Measurements from ENCODE around the gene SLC45A2. TPM values are rescaled to one million over a fixed set of nuclear protein-coding genes. Genes with fewer than 3 reads are reported as not detected.
A peak's percentile ranks its signal among the peaks of the same experiment; 100 is the strongest.

SLC45A2 gene
- total RNA-seq, 2 experiments from 2014 or later = 0.34 TPM; not detected in 1

GRCh38 chr5:34005681-34006080 is 21.2 kb upstream of the SLC45A2 start:
- no peak overlapping the region for H3K27ac Mint-ChIP-seq
- peaks cover 11% of the 10 kb centered on the region for H3K36me3 Mint-ChIP-seq (ENCODE audit: low read depth)
- peaks cover 2% of the 10 kb centered on the region for H3K27me3 Mint-ChIP-seq (ENCODE audit: low read depth)
- H3K4me1 Mint-ChIP-seq (ENCODE audit: low read depth) = peaks cover 28% of the 10 kb centered on the region
- no peaks in the 10 kb centered on the region for H3K9me3 Mint-ChIP-seq (ENCODE audit: insufficient read depth)
- DNase-seq (no peak), ATAC-seq (no peak)
- CTCF ChIA-PET = interaction anchor here (1.1 to 1.6 kb wide), 2 partner anchors 8 to 17 kb away, joined by 4 to 19 read pairs; no protein-coding TSS in a partner anchor
- H3K4me3 Mint-ChIP-seq = no peak overlapping the region
- POLR2A ChIA-PET = interaction anchor here (1.9 kb wide), 1 partner anchor 16 kb away, joined by 7 read pairs; no protein-coding TSS in a partner anchor

- CTCF ChIA-PET = interaction anchor here (1.6 kb wide), 1 partner anchor 8 kb away, joined by 19 read pairs; no protein-coding TSS in a partner anchor
- H3K36me3 Mint-ChIP-seq (ENCODE audit: low read depth) = peaks cover 11% of the 10 kb centered on the region
Measured at GRCh38 chr5:34005211-34005610, 20.7 kb upstream of the SLC45A2 start.

GRCh38 chr5:34003941-34004340 is 19.4 kb upstream of the SLC45A2 start:
- Mint-ChIP-seq H3K4me3 (no peak overlapping the region), H3K27me3 (ENCODE audit: low read depth) (no peaks in the 10 kb centered on the region), H3K4me1 (ENCODE audit: low read depth) (peaks cover 20% of the 10 kb centered on the region), H3K9me3 (ENCODE audit: insufficient read depth) (no peaks in the 10 kb centered on the region), H3K36me3 (ENCODE audit: low read depth) (peaks cover 11% of the 10 kb centered on the region), H3K27ac (no peak overlapping the region)
- ATAC-seq = no peak
- ChIA-PET CTCF (no interaction called here), POLR2A (no interaction called here)
- no peak for DNase-seq

More at GRCh38 chr5:34005211-34005610, 20.7 kb upstream of the SLC45A2 start:
- ATAC-seq (no peak), DNase-seq (no peak)
- H3K4me1 Mint-ChIP-seq (ENCODE audit: low read depth) = peaks cover 28% of the 10 kb centered on the region
- POLR2A ChIA-PET = interaction anchor here (1.9 kb wide), 1 partner anchor 17 kb away, joined by 7 read pairs; no protein-coding TSS in a partner anchor
- peaks cover 2% of the 10 kb centered on the region for H3K27me3 Mint-ChIP-seq (ENCODE audit: low read depth)
- H3K9me3 Mint-ChIP-seq (ENCODE audit: insufficient read depth) = no peaks in the 10 kb centered on the region
- no peak overlapping the region for H3K27ac Mint-ChIP-seq
- no peak overlapping the region for H3K4me3 Mint-ChIP-seq

- DNase-seq (no peak), ATAC-seq (no peak)
- H3K4me3 Mint-ChIP-seq = no peak overlapping the region
- H3K27ac Mint-ChIP-seq = no peak overlapping the region
- H3K4me1 Mint-ChIP-seq (ENCODE audit: low read depth) = peaks cover 14% of the 10 kb centered on the region
- ChIA-PET POLR2A (no interaction called here), CTCF (no interaction called here)
- H3K9me3 Mint-ChIP-seq (ENCODE audit: insufficient read depth) = no peaks in the 10 kb centered on the region
- no peaks in the 10 kb centered on the region for H3K27me3 Mint-ChIP-seq (ENCODE audit: low read depth)
- H3K36me3 Mint-ChIP-seq (ENCODE audit: low read depth) = peaks cover 11% of the 10 kb centered on the region
Measured at GRCh38 chr5:34002629-34003328, 18.3 kb upstream of the SLC45A2 start.

- Mint-ChIP-seq H3K9me3 (ENCODE audit: insufficient read depth) (no peaks in the 10 kb centered on the region), H3K4me1 (ENCODE audit: low read depth) (peaks cover 11% of the 10 kb centered on the region), H3K27me3 (ENCODE audit: low read depth) (no peaks in the 10 kb centered on the region), H3K4me3 (no peak overlapping the region), H3K36me3 (ENCODE audit: low read depth) (peaks cover 11% of the 10 kb centered on the region), H3K27ac (no peak overlapping the region)
- DNase-seq (no peak), ATAC-seq (no peak)
- ChIA-PET CTCF (no interaction called here), POLR2A (no interaction called here)
Measured at GRCh38 chr5:34001241-34001841, 16.8 kb upstream of the SLC45A2 start.

- H3K27ac Mint-ChIP-seq = no peak overlapping the region
- no peak overlapping the region for H3K4me3 Mint-ChIP-seq
- no peaks in the 10 kb centered on the region for H3K9me3 Mint-ChIP-seq (ENCODE audit: insufficient read depth)
- H3K27me3 Mint-ChIP-seq (ENCODE audit: low read depth) = no peaks in the 10 kb centered on the region
- ChIA-PET CTCF (no interaction called here), POLR2A (no interaction called here)
- peaks cover 16% of the 10 kb centered on the region for H3K4me1 Mint-ChIP-seq (ENCODE audit: low read depth)
- ATAC-seq (no peak), DNase-seq (no peak)
- peaks cover 6% of the 10 kb centered on the region for H3K36me3 Mint-ChIP-seq (ENCODE audit: low read depth)
Measured at GRCh38 chr5:33999978-34000377, 15.5 kb upstream of the SLC45A2 start.

GRCh38 chr5:33997331-33997983 is 13.0 kb upstream of the SLC45A2 start:
- POLR2A ChIA-PET = no interaction called here
- DNase-seq = peak; percentile 55
- H3K27ac Mint-ChIP-seq = no peak overlapping the region

GRCh38 chr5:33995865-33996264 is 11.4 kb upstream of the SLC45A2 start:
- POLR2A ChIA-PET = no interaction called here
- Mint-ChIP-seq H3K27ac (no peak overlapping the region), H3K36me3 (ENCODE audit: low read depth) (peaks cover 2% of the 10 kb centered on the region), H3K27me3 (ENCODE audit: low read depth) (no peaks in the 10 kb centered on the region), H3K4me1 (ENCODE audit: low read depth) (peaks cover 28% of the 10 kb centered on the region), H3K9me3 (ENCODE audit: insufficient read depth) (no peaks in the 10 kb centered on the region), H3K4me3 (no peak overlapping the region)
- ATAC-seq (no peak), DNase-seq (no peak)
- CTCF ChIA-PET = interaction anchor here (1.0 to 3.7 kb wide), 4 partner anchors 9 to 27 kb away, joined by 3 to 23 read pairs (median 8); no protein-coding TSS in a partner anchor

More at GRCh38 chr5:33997331-33997983, 13.0 kb upstream of the SLC45A2 start:
- peaks cover 2% of the 10 kb centered on the region for H3K36me3 Mint-ChIP-seq (ENCODE audit: low read depth)
- CTCF ChIA-PET = interaction anchor here (0.8 to 3.7 kb wide), 13 partner anchors 8 to 121 kb away, joined by 3 to 23 read pairs (median 5); partner anchors contain the start of gene AMACR
- no peaks in the 10 kb centered on the region for H3K9me3 Mint-ChIP-seq (ENCODE audit: insufficient read depth)
- H3K4me3 Mint-ChIP-seq = no peak overlapping the region
- ATAC-seq = peak; percentile 67
- H3K27me3 Mint-ChIP-seq (ENCODE audit: low read depth) = no peaks in the 10 kb centered on the region
- peaks cover 28% of the 10 kb centered on the region for H3K4me1 Mint-ChIP-seq (ENCODE audit: low read depth)

- peaks cover 2% of the 10 kb centered on the region for H3K36me3 Mint-ChIP-seq (ENCODE audit: low read depth)
- ChIA-PET CTCF (no interaction called here), POLR2A (no interaction called here)
- ATAC-seq (peak; percentile 71), DNase-seq (peak; percentile 26)
- H3K4me1 Mint-ChIP-seq (ENCODE audit: low read depth) = peaks cover 28% of the 10 kb centered on the region
- H3K27ac Mint-ChIP-seq = peak overlapping the region; percentile 59
- peak overlapping the region; percentile 5 for H3K4me3 Mint-ChIP-seq
- H3K9me3 Mint-ChIP-seq (ENCODE audit: insufficient read depth) = no peaks in the 10 kb centered on the region
- H3K27me3 Mint-ChIP-seq (ENCODE audit: low read depth) = no peaks in the 10 kb centered on the region
Measured at GRCh38 chr5:33994845-33995244, 10.4 kb upstream of the SLC45A2 start.

GRCh38 chr5:33992864-33993263 is 8.4 kb upstream of the SLC45A2 start:
- ChIA-PET POLR2A (interaction anchor here (0.6 kb wide), 1 partner anchor 15 kb away, joined by 3 read pairs; no protein-coding TSS in a partner anchor), CTCF (no interaction called here)
- peaks cover 18% of the 10 kb centered on the region for H3K36me3 Mint-ChIP-seq (ENCODE audit: low read depth)
- peaks cover 28% of the 10 kb centered on the region for H3K4me1 Mint-ChIP-seq (ENCODE audit: low read depth)
- H3K27me3 Mint-ChIP-seq (ENCODE audit: low read depth) = no peaks in the 10 kb centered on the region
- ATAC-seq (no peak), DNase-seq (no peak)
- H3K4me3 Mint-ChIP-seq = no peak overlapping the region
- no peak overlapping the region for H3K27ac Mint-ChIP-seq
- peaks cover 4% of the 10 kb centered on the region for H3K9me3 Mint-ChIP-seq (ENCODE audit: insufficient read depth)

GRCh38 chr5:33985447-33985846 is 954 bp upstream of the SLC45A2 start:
- peaks cover 6% of the 10 kb centered on the region for H3K9me3 Mint-ChIP-seq (ENCODE audit: insufficient read depth)
- ChIA-PET POLR2A (no interaction called here), CTCF (no interaction called here)
- no peak overlapping the region for H3K4me3 Mint-ChIP-seq
- no peaks in the 10 kb centered on the region for H3K27me3 Mint-ChIP-seq (ENCODE audit: low read depth)
- no peaks in the 10 kb centered on the region for H3K4me1 Mint-ChIP-seq (ENCODE audit: low read depth)
- peaks cover 21% of the 10 kb centered on the region for H3K36me3 Mint-ChIP-seq (ENCODE audit: low read depth)
- ATAC-seq = no peak
- no peak overlapping the region for H3K27ac Mint-ChIP-seq
- DNase-seq = no peak

GRCh38 chr5:33984178-33984577 is 315 bp downstream of the SLC45A2 start:
- peaks cover 18% of the 10 kb centered on the region for H3K36me3 Mint-ChIP-seq (ENCODE audit: low read depth)
- H3K27me3 Mint-ChIP-seq (ENCODE audit: low read depth) = no peaks in the 10 kb centered on the region
- CTCF ChIA-PET = no interaction called here
- H3K4me3 Mint-ChIP-seq = no peak overlapping the region
- POLR2A ChIA-PET = no interaction called here
- no peak for ATAC-seq
- H3K4me1 Mint-ChIP-seq (ENCODE audit: low read depth) = no peaks in the 10 kb centered on the region
- no peak overlapping the region for H3K27ac Mint-ChIP-seq
- DNase-seq = no peak
- H3K9me3 Mint-ChIP-seq (ENCODE audit: insufficient read depth) = peaks cover 6% of the 10 kb centered on the region
